ENCODE results near the gene CBX3.
"Not testable (repeated sequence)": the region's sequence is repeated elsewhere in the genome, so short reads cannot be mapped to it uniquely, and the experiment has no call there.

CBX3 gene

GRCh38 chr7:26201247-26202018 lies at the start of gene CBX3:
Gene CBX3, plus strand, starts transcription at chr7:26201745. Its CDS starts 1,254 bp downstream, at chr7:26202999.
- peak; percentile 94 for DNase-seq

DNA sequence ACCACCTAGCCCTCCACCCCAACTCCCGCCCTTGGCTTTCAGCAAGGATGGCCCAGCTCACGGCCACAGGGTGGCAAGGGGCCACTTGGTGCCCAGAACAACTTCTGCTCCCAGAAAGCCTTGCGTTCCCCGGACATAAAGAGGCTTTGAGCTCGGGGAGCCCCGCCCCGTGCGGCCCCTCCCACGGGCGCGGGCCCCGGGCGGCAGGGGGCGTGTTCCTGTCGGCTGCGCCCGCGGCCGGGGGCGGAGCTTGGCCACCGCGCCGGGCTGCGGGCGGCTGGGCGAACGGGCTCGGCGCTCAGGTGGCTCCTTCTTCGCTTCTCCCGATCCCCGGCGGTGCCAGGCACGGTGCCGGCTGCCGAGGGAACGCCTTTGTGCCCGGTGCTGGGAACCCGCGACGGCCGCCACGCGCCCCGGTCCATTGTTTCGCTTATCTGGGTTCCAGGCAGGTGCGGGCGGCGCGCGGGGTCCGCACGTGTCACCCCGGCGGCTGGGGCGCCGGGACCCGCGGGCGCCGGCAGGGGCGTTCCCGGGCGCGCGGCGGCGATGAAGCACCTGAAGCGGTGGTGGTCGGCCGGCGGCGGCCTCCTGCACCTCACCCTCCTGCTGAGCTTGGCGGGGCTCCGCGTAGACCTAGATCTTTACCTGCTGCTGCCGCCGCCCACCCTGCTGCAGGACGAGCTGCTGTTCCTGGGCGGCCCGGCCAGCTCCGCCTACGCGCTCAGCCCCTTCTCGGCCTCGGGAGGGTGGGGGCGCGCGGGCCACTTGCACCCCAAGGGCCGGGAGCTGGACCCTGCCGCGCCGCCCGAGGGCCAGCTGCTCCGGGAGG lies 49.4 kb upstream of the CBX3 start, which contains the start of gene NFE2L3:
TSS of gene NFE2L3 (plus strand) at position 246 of the 829 bp plus-strand sequence. CDS start at position 547, 301 bp downstream.
- DNase-seq: peak; percentile 31

DNA sequence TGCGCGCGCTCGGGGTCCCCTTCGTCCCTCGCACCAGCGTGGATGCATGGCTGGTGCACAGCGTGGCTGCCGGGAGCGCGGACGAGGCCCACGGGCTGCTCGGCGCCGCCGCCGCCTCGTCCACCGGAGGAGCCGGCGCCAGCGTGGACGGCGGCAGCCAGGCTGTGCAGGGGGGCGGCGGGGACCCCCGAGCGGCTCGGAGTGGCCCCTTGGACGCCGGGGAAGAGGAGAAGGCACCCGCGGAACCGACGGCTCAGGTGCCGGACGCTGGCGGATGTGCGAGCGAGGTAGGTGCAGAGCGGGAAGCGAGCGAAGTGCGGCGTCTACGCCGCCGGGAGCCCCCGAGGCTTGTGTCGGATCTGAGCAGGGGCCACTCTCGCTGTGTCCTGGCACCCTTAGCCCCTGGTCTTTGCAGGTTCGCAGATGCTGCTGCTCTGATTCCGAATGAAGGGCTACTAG lies 48.7 kb upstream of the CBX3 start:
- DNase-seq: not testable (repeated sequence)

- DNase-seq: no peak
These were observed 48.2 kb upstream of the CBX3 start for GRCh38 chr7:26153241-26153822.

DNA sequence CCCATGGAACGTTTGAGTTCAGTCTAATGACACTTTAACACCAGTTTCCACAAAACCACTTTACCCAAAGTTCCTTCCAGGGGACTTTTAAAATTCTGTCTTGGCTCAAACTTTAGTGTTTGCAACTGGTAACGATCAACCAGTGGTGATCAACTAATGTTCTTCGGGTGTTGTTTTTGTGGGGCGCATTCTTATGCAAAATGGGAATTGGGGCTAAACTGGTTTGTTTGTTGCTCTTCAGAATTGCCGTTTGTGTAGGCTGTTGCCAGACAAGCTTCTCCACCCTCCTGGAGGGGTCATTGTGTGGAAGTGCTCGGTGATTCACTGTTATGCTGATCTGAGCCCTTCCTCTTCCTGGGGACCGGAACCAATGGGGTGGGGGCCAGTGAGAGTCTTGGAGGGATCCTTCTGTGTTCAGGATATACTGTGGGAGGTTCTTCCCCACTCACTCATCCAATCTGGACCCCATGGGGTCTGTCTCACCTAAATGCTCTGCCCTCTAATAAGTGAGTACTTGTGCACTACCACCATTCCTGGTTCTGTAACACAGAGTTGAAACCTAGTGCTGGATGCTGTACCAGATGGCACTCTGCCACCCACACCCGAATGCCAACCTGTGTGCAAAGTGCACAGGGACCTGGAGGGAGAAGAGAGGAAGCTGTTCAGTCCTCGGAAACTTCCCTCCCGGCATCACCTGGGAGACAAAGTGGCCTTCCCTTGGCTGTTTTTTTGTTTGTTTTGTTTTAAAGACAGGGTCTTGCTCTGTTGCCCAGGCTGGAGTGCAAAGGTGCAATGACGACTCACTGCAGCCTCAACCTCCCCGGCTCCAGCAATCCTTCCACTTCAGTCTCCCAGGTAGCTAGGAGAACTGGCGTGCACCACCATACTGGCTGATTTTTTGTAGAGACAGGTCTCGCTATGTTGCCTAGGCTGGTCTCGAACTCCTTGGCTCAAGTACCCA lies 47.4 kb upstream of the CBX3 start:
- DNase-seq: no peak

DNA sequence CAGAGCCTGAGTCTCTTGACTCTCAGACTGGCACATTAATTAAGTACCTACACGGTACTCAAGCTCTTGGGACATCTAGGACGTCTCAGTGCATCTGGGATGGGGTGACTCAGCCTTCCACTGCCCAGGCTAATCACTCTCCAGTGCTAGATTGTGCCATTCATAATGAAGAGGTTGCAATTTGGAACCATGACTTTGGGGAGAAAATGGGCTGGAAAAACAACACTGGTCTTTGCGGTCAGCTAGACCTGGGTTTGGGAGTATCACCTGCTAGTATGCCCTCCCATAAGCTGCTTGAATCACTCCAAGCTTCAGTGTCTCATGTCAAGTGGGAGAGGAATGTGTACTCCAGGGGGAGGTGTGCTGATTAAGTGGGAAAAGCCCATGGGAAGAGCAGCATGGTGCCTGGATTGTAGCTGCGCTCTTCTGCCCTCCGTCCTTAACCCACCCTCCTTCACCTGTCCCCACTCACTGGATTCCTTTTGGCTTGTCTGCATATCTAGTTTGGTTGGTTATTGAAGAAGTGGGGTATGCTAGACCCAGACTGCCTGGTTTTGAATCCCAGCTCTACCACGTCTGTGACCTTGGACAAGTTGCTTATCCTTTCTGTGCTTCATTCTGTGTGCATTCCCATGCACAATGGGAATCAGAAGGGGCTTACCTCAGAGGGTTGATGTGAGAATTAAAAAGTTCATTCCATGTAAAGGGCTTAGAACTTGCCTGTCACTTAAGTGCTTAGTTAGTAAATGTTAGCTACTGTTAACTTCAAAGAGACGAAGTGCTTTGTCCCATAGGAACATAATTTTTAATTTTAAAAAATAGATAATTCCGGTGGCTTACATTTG lies 45.8 kb upstream of the CBX3 start:
- no peak for DNase-seq

DNA sequence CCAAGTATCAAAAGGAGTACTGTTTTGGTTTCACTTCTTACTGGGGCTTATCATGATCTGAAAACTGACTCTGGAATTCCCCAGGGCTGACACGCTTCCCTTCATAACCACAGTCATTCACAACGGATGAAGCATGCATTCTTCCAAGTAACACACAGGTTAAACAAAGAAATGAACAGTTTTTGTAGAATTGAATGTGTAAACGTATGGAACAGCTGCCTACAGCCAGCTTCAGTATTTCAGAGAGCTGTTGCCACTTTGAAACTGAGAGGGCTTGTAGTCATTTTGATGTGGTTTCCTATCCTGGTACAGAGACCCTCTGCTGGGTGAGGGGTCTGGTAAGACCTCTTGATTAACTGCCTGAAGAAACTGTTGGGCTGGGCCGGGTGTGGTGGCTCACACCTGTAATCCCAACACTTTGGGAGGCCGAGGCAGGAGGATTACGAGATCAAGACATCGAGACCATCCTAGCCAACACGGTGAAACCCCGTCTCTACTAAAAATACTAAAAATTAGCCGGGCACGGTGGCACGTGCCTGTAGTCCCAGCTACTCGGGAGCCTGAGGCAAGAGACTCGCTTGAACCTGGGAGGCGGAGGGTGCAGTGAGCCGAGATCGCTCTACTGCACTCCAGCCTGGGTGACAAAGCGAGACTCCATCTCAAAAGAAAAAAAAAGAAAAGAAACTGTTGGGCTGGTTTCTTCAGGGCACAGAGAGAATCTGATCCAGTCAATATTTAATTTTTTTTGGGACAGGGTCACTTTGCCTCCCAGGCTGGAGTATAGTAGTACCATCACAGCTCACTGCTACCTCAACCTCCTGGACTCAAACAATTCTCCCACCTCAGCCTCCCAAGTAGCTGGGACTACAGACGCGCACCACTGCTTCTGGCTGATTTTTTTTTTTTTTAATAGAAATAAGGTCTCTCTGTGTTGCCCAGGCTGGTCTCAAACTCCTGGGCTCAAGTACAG lies 44.8 kb upstream of the CBX3 start:
- peak; percentile 85 for DNase-seq

DNA sequence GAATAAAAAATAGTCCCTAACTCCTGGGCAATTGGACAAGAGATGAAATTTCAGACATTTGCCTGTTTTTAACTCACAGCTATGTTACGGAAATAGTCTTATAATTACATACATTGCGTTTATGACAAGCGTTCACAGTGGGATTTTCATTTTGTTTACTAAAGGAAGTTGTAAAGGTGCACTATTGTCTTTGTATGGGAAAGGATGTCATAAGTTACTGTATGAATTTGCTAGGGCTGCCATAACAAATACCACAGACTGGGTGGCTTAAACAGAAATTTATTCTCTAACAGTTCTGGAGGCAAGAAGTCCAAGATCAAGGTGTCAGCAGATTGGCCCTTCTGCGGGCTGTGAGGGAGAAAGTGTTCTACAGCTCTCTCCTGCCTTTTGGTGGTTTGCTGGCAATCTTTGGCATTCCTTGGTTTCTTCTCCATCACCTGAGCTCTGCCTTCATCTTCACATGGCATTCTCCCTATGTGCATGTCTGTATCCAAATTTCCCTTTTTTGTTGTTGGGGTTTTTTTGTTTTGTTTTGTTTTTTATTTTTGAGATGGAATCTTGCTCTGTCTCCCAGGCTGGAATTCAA lies 43.9 kb upstream of the CBX3 start:
- no peak for DNase-seq

GRCh38 chr7:26159243-26159642 lies 42.3 kb upstream of the CBX3 start:
- DNase-seq: no peak

DNA sequence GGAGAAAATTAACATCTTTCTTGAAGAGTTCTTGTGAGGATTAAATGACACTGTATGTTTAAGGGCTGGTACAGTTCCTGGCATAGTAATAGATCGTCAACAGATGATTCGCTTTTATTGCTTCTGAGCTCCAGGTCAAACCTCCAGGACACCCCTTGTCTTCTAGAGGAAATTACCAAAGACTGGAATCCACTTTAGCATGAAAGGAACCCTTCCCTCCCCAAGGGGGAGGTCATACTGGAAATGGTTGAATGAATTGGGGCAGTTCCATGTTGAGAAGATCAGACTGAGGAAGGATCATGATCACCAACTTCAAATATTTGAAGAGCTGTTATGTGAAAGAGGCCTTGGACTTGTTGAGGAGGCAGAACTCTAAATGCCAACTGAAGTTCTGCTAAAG lies 40.6 kb upstream of the CBX3 start:
- DNase-seq: no peak

- DNase-seq: no peak
These were observed 39.1 kb upstream of the CBX3 start for GRCh38 chr7:26162431-26162830.

GRCh38 chr7:26163804-26164203 lies 37.7 kb upstream of the CBX3 start:
- DNase-seq: not testable (repeated sequence)

- DNase-seq: no peak
These were observed 35.4 kb upstream of the CBX3 start for GRCh38 chr7:26165950-26166683.

DNA sequence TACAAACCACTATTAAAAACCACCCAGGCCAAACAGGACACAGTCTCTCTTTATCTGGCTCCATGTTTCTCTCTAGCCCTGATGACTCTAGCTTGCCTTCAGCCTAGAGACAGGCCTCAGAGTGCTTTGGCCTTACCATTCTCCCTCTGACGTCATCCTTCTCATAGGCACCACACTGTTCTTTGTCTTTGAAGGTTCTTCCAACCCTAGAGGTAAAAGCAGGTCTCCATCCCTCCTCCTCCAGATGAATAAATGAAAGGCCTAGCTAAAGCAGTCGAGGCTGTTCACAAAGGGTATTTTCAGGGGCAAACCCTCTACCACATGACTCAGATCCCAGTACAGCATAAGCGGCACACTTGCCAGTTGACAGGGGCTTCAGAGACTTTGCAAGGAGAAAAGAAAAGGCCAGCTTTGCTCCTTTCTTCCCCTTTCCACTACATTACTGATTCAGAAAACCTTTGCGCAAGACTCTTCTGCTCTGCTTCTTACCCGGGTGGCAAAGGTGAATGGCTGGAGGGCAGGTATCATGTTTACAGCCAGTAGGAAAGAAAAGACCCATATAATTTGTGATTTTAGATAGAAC lies 34.8 kb upstream of the CBX3 start:
- no peak for DNase-seq

- no peak for DNase-seq
These were observed 34.1 kb upstream of the CBX3 start for GRCh38 chr7:26167303-26167934.

GRCh38 chr7:26168458-26169023 lies 33.0 kb upstream of the CBX3 start:
- DNase-seq: no peak

DNA sequence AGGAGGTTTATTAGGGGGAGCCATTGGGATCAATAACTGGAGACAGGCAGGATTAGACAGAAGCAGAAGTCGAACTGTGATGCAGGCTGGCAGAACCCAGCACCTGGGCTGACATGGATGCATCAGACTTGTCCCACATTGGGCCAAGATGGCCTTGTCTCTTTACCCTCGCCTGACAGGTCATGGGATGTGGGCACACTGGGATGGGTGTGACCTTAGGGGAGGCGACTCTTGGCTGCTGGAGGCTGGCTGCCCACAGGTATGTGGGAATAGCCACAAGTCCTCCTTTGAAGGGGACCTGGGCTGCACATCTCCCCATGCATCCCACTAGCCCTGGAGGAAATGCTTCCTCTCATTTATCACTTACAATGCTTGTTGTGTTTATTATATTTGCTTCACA lies 32.3 kb upstream of the CBX3 start:
- no peak for DNase-seq

GRCh38 chr7:26170663-26171062 lies 30.9 kb upstream of the CBX3 start:
- DNase-seq: no peak
